ENCODE data around the gene SYTL5.
"Not testable (repeated sequence)": the region's sequence is repeated elsewhere in the genome, so short reads cannot be mapped to it uniquely, and the experiment has no call there.

The SYTL5 gene

DNA sequence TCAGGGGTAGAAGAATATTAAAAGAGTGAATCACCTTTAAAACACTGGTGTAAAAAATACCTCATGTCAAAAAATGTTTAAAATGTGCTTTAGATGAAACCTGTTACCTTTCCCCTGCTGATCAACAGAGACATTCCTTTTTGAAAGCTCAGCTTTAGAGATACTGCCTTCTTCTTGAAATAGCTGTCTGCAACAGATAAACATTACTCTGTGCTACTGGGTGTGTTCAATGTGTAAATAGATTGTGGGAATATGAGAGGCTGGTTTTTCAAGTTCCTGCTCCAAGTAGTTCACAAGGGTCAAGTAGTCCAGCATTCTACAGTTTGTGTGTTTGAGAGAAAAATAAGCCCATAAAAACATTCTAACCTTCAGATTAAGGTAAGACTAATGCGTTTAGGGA lies at the start of gene SYTL5:
TSS of gene SYTL5 (plus strand) at position 263 of the 400 bp plus-strand sequence. CDS start 27,337 bp downstream, outside the sequence.
- no peak for DNase-seq

DNA sequence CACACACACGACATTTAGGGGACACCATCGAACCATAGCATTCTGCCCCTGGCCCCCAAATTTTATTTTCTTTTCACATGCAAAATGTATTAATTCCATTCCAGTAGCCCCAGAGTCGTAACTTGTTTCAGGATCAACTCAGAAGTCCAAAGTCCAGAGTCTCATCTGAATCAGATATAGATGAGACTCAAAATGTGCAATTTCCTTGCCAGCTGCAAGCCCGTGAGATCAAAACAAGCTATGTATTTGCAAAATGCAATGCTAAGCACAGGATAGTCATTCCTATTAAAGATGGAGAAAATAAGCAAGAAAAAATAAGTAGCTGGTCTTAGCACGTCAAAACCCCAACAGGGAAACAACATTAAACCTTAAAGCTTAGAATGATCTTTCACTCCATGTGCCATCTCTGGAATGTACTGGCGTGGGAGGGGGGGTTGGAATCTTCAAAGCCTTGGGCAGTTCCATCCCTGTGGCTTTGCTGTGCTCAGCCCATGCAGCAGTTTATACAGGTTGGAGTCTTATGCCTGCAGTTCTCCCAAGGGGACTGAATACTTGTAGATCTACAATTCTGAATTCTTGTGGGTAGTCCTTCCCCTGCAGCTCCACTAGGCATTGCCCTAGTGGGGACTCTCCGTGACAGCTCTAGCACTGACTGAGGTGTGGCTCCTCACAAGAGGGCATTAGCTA lies 47.7 kb upstream of the SYTL5 start:
- no peak for DNase-seq

DNA sequence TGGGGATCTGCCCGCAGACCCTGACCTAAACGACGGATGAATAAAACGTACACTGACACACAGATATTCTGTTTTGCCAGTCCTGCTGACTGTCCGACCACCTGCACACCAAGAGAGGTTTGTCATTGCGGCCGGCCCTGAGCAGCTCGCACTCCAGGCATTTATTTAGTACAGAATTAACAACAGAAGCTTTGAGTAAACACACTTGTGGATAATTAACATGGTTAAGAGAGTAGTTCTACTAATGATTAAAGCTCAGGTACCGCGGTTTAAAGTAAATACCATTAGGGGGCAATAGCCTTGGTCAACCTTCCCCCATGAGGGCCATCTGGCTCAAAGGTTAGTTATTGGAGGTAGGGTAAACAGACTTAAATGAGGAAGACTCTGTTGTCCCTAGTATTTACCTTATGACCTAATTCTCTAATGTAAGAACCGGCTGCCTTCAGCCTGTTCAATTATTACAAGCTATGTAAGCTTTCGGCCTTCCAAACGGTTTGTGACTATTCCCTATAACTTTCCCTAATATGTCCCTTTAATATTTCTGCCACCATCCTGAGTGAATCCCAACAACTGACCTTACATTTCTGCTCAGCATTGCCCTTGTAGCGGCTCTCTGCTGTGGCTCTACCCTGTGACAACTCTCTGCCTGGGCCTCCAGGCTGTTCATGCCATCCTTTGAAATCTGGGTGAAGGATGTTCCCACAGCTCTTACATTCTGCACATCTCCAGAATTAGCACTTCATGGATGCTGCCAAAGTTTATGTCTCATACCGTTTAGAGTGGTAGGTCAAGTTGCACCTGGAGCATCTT lies 46.9 kb upstream of the SYTL5 start:
- no peak for DNase-seq

DNA sequence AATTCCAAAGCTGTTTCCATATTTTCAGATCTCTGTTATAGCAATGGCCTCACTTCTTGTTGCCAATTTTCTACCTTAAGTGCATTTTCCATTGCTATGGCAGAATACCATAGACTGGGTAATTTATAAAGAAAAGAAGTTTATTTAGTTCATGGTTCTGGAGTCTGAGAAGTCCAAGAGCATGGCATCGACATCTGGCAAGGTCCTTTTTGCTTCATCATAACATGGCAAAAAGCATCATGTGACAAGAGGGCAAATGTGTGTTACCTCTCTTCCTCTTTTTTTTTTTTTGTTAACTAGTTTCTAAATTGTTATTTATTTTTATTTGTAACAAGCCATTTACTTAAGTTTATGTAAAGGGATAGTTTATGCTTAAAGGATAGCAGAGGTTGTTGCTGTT lies 45.2 kb upstream of the SYTL5 start:
- DNase-seq: no peak

DNA sequence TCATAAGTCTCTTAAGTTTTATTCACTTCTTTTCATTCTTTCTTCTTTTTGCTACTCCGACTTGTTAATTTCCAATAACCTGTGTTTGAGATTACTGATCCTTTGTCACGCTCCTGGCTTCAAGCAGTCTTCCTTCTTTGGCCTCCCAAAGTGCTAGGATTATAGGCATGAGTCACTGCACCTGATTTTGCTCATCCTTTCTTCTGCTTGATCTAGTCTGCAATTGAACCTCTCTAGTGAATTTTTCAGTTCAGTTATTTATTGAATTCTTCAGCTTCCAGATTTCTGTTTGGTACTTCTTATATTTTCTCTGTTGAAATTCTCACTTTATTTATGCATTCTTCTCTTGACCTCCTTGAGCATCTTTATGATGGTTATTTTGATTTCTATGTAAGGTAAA lies 38.6 kb upstream of the SYTL5 start:
- no peak for DNase-seq

DNA sequence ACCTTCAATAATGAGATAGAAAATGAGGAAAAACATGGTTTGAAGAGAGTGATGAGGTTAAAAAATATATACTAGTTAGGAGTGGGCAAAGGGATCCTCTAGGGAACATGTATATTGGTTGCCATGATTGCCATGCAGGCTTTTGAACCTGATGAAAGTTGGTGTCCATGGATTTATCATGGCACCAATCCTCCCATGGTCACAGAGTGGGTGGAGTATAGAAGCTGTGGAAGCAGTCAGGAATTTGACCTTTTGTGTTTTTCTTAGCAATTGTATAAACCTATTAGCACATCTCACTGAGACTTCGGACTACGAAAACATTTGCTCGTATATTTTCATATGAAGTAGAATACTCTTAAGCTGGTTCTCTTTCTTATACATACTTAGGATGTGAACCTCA lies 30.9 kb upstream of the SYTL5 start:
- DNase-seq: no peak

DNA sequence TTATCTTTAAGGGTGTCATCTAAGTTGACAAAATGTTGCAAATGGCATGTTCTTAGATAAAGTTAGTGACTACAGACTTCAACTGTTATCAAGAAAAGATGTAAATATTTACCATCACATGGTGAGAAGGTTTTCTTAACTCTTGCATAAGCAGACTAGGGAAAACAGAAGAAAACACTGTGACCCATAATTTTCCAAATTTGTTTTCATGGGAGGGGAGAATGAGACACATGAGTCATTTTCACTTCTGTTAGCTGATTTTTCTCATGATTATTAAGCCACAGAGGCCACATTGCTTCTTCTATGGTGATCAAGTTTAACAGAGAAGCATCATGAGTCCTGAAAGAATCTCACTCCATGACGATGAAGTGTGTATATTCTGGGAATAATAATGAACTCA lies 30.2 kb upstream of the SYTL5 start:
- DNase-seq: no peak

DNA sequence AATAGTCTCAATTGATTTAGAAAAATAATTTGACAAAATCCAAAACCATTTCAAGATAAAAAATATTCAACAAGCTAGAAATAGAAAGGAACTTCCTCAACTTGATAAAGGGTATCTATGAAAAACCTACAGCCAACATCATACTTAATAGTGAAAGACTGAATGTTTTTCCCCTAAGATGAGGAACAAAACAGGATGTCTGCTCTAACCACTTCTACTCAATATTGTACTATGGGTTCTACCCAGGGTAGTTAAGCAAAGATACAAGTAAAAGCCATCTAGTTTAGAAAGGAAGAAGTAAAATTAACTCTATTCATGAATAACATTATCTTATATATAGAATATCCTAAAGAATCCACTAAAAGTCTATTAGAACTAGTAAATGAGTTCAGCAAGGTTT lies 21.5 kb upstream of the SYTL5 start:
- DNase-seq: peak; percentile 13

DNA sequence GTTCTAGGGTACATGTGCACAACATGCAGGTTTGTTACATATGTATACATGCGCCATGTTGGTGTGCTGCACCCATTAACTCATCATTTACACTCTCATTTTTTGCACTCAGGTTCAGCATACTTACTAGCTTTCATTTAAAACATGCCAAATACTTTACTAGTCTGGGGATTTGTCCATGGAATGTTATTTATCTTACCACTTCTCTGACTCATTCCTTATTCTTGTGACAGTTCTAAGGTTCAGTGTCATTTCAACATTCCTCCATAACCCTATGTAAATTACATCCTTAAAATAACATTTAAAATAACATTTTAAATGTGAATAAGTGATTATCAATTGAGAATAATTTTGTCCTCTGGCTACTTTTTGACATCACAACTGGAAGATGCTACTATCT lies 19.5 kb upstream of the SYTL5 start:
- DNase-seq: no peak

DNA sequence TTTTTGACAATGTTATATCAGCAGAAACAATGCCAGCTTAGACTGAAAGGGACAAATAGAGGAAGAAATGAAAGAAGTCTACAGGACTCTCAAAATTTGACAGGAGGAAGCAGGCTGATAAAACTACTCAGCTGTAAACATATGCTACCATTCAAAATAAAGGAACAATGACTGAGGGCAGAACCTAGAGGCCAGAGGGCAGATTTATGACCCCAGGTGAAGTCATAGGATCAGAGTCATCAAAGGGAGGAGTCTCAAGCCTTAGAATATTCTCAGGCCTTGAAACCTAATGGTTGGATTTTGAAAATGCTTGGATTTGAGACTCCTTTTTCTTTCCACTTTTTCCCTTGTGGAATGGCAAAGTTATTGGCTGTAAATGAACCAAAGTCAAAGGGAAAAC lies 17.0 kb upstream of the SYTL5 start:
- DNase-seq: no peak

DNA sequence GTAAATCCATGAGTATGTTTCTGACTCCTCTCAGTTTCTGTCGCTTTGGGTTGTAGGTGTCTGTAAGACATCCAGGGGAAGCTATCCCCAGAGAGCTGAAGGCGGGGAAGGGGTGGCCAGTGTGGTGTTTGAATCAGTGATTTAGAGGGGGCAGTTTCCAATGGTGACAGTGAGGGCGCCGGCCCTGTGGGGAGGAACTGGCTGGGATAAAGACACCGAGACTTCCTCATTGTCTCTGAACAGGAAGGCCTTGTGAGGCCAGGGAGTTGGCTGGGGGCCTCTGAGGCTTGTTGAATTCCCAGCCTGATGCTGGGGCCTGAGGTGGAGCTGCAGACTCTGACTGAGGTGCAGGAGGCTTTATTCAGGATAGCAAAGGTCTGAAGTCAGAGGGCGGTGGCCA lies 15.1 kb upstream of the SYTL5 start:
- DNase-seq: not testable (repeated sequence)

DNA sequence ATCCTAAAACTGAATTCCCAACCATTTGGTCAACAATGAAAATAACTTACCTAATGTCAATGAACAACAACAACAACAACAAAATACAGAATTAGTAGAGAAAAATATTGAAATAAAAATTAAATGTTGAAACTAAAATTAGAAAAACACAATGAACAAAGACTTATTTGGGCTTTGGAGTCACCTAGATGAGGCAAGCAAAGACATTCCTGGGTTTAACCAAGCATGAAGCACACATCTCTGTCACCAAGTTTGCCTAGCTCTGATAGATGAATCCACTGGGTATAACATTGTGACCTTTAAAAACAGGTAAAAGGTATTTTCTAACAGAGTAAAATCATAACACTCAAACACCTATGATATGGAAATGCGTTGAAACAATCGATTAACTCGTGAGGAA lies 13.2 kb upstream of the SYTL5 start:
- DNase-seq: no peak

DNA sequence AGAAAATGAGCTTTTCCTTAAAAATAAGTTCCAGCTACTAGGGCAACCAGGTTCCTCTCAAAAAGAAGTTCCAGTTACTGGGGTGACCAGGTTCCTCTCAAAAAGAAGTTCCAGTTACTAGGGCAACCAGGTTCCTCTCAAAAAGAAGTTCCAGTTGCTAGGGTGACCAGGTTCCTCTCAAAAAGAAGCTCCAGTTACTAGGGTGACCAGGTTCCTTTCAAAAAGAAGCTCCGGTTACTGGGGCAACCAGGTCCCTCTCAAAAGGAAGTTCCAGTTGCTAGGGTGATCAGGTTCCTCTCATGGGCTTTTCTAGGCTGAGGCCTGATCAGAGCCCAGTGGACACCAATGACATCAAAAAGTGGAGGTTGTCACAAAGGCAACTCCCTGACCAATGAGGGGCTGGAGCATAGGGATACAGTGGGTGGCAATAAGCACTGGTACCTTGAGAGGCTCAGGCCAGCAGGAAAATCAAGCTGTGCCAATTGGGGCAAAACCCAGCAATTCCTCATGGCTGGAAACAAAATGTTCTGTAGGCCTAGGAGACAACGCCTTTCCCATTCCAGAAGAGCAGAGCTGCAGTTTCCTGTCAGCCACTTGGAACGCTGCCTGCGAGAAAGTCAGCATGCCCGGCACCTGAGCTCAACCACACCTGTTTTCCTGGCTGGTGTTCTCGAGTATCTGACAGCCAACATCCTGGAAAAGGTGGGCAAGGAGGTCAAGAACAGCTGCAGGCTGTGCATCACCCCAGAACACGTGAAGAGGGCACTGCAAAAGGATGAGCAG lies 12.3 kb upstream of the SYTL5 start:
- DNase-seq: no peak

DNA sequence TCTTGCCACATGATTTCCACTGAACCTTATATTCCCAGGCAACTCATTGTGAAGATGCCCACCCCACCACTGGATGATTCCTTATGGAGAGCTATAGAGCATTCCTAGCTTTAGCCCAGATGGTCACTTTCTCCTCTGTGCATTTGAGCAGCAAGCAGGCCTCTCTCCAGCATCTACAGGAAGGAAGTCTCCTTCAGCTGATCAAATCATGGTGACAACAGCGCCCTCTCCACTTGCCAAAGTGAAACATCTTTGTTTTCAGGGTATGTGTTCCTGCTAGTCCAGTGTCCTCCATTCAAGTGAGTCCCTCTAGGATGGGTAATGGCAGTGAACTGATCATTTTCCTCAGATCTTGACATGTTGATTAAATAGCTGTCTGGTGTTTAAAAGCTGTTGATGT lies 10.9 kb upstream of the SYTL5 start:
- DNase-seq: no peak

DNA sequence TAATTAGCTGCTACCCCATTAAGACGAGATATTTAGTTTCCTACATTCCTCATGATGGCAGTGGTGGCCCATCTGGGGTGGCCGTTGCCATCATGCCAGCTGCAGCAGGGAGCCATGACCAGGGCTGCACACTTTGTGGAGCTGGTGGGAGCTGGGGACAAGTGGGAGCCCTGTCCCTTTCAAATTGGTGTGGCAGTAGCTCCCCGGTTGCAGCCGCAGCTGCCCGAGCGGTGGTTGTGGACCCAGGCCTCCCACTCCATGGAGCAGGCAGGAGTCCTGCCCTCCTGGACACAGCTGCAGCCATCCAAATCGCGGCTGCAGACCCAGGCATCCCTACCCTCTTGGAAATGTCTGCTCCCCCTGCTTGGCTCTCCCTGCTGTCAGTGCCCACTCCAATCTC lies 9.3 kb upstream of the SYTL5 start:
- no peak for DNase-seq

DNA sequence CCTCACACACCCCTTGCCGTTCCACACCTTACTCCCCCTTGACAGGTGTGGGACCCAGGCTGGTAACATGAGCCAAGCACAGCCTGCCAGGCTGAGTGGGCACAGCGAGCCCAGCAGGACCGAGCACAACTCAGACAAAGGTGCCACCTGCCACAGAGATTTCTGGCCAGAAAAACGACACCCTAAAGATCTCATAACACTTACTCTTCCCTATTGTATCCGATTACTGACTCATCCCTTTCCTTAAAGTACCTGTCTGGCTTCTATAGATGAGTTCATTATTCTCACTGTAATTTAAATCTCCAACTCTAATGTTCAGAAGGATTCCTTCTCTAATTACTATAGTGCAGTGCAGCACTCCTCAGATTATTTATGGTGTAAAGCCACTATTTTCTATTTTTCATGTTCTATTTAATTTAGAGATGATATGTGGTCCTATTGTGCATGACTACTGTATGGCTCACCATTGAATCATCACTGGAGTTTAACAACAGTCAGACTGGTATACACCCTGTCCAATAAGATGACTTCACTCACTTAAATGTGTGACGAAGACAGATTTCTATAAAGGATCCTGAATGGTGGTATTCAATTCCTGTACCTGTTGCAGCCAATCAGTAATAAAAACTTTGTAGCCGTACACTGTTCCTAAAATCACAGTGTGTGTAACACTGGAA lies 7.6 kb upstream of the SYTL5 start:
- DNase-seq: no peak

DNA sequence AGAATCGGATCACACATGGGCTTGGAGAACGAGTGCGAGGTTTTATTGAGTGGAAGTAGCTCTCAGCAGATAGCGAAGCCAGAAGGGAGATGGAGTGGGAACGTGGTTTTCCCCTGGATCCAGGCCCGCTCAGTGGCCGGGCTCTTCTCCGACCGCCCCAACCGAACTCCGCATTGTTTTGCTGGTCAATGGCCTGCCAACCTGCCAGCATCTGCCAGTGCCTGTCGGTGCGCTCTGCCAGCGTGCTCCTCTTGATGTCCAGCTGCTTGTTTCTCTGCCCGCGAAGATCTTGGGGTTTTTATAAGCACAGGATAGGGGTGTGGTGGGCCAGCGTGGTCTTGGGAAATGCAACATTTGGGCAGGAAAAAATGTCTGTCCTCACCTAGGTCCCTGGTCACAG lies 5.6 kb upstream of the SYTL5 start:
- DNase-seq: no peak

DNA sequence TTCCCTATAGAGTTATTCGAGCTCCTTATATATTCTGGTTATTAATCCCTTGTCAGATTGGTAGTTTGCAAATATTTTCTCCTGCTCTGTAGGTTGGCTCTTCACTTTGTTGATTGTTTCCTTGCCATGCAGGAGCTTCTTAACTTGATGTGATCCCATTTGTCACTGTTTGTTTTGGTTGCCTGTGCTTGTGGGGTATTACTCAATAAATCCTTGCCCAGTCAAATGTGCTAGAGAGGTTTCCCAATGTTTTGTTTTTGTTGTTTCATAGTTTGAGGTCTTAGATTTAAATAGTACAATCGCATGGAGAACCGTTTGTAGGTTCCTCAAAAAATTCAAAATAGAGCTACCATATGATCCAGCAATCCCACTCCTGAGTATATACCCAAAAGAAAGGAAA lies 2.3 kb upstream of the SYTL5 start:
- no peak for DNase-seq

DNA sequence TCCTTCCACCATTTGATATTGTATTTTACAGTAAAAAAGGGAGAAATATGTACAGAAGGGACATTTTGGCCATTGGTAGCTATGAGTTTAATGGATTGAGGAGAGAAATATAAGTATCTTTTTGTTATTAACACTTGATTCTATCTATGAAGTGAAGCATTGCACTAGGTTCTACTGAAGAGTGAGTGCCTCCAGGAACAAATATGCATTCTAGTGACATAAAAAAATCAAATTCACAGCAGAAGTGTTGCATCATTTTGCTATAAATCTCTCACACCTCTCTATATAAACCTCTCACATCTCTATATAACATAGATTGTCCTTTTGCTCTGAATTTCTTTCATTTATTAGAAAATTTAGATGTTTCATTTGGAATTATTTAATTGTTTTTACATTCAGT lies 425 bp downstream of the SYTL5 start:
- DNase-seq: no peak

DNA sequence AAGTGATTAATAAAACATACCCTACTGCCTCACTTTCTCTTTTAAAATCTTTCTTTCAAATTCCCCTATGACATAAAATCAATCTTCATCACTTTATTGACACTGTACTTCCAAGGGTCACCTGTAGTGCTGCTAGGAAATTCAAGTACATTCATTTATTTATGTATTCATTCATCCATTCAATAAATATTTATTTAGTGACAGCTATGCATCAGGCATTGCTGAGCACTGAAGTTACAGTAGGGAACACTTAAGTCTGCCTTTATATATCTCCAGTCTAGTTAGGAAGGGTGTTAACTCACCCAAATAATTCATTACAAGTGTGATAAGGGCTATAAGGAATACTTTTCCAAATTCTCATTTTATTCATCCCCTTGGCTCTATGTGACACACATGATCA lies 2.3 kb downstream of the SYTL5 start:
- no peak for DNase-seq

DNA sequence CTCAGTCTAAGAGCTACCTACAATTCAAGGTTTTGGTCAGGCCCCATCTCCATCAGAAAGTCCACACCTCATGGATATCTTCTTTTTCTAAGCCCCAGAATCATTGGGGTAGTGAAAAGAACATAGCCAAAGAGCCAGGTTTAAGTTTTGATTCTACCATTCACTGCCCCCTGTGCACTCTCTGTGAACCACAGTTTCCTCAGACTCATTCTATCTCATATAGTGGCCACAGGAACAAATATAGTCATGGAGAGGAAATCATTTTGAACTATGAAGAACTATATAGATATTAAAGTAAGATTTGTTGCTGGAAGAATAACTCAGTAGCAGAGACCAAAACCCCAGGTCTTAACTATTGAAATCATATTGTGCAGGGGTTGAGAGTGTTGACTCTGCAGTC lies 3.3 kb downstream of the SYTL5 start:
- no peak for DNase-seq

DNA sequence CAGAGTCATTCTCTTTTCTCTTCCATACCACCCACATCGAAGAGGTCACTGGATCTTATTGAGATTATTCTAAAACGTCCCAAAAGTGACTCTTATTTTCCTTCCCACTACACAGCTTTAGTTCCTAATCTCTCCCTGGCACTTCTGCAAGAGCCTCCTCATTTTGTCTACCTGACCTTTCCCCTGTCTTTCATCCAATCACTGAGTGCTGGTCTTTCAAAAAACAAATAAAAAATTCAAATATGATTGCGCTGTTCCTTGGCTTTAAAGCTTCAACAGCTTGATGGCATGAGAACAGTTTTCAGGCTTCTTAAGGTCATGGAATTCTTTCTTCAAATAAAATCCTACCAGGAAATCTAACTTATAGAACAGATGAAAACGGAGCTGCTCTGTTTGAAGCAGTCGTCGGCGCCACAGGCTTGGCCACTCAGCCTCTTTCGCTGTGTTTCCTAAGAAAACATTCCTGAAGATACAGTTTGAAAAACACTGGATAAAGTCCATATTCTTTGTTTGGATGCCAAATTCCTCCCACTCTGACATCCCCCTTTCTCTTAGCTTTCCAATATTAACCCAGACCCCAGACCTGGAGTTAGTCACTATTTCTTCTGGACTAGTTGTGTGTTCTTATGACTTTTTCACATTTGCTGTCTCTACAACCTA lies 12.5 kb downstream of the SYTL5 start:
- DNase-seq: no peak

DNA sequence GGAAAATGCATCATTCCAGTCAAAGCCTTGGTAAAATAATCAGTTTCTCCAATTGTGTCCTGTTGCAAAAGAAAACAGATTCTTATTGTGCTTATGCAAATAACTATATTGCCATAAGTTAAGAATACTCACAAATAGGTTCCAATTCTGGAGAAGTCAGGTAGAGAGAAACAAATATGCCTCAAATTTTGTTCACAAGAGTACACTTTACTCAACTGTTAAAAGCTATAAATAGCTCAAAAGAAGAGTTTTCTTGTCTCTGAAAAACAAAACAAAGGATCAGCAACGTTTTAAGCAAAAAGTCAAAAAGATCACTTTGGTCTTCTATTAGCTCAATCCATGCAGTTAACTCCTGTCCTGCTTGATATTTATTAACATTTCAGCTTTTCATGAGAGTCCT lies 21.9 kb downstream of the SYTL5 start:
- no peak for DNase-seq

All from activated CD4-positive, alpha-beta T cell treated with anti-CD3 and anti-CD28 coated beads, Interleukin-10, Interleukin-2, amounts not matched to agents 100 ng/mL and 50 ng/mL, durations not matched to agents 16 hours and 8 hours (primary cell).